WTC11 (cell line): ENCODE results near the gene ATP11B. TPM values are rescaled to one million over a fixed set of nuclear protein-coding genes. Genes with fewer than 3 reads are reported as not detected.

Source experiments
- ATAC-seq: fragments of 200-7000 bp; cut with Tn5 transposase; 2 replicates; pipeline ENCODE4 v1.10.0; 2021; ENCODE audit warnings: mild to moderate bottlenecking, moderate library complexity
- CTCF ChIA-PET: fragments of 300-600 bp; sonication (Branson Sonifier 250); formaldehyde crosslinking; loops from one replicate; lab custom pipeline; 2021; ENCODE audit warnings: antibody characterized with exemption; lab: Charles Lee
- POLR2A ChIA-PET: fragments of 350-600 bp; sonication (Branson Sonifier 250); formaldehyde crosslinking; loops from one replicate; lab custom pipeline; 2021; ENCODE audit warnings: antibody characterized with exemption; lab: Charles Lee
- DNase-seq: peaks from one replicate; pipeline ENCODE4 v3.0.0; 2021; ENCODE audit warnings: low spot score
- H3K27ac Mint-ChIP-seq: 2 replicates; pipeline ENCODE4 v1.8.0; 2021; ENCODE audit warnings: mixed read lengths
- H3K27me3 Mint-ChIP-seq: 2 replicates; pipeline ENCODE4 v1.8.0; 2021; ENCODE audit warnings: low read depth, mild to moderate bottlenecking, moderate library complexity, mixed read lengths
- H3K36me3 Mint-ChIP-seq: 2 replicates; pipeline ENCODE4 v1.8.0; 2021; ENCODE audit warnings: mixed read lengths
- H3K4me1 Mint-ChIP-seq: 2 replicates; pipeline ENCODE4 v1.8.0; 2022; ENCODE audit warnings: mixed read lengths
- H3K4me3 Mint-ChIP-seq: 2 replicates; pipeline ENCODE4 v1.8.0; 2021; ENCODE audit warnings: mild to moderate bottlenecking, moderate library complexity, mixed read lengths
- H3K9me3 Mint-ChIP-seq: 2 replicates; pipeline ENCODE4 v1.8.0; 2021; ENCODE audit warnings: mixed read lengths
- E2F4 ChIP-seq: sonication (generic); formaldehyde crosslinking; IDR thresholded peaks from 2 replicates; pipeline ENCODE4 v1.8.1; 2022; ENCODE audit warnings: low read depth, mild to moderate bottlenecking, moderate library complexity, missing genetic modification reagents, borderline replicate concordance
- EMX1 ChIP-seq: fragments of 250-450 bp; sonication (Bioruptor Pico); IDR thresholded peaks from 2 replicates; pipeline ENCODE4 v1.8.0; 2021; ENCODE audit warnings: mild to moderate bottlenecking
- FOXP4 ChIP-seq: sonication (generic); formaldehyde crosslinking; IDR thresholded peaks from 2 replicates; pipeline ENCODE4 v1.8.0; 2022; ENCODE audit warnings: mild to moderate bottlenecking, missing genetic modification reagents
- STAT6 ChIP-seq: sonication (generic); formaldehyde crosslinking; conservative IDR thresholded peaks from 2 replicates; pipeline ENCODE4 v1.8.1; 2023; ENCODE audit warnings: mild to moderate bottlenecking, low read depth, missing genetic modification reagents, moderate library complexity
- TCF7 ChIP-seq: sonication (generic); formaldehyde crosslinking; IDR thresholded peaks from 2 replicates; pipeline ENCODE4 v1.8.0; 2022; ENCODE audit warnings: mild to moderate bottlenecking, low read depth, missing genetic modification reagents, moderate library complexity
- TEAD1 ChIP-seq: sonication (generic); formaldehyde crosslinking; IDR thresholded peaks from 2 replicates; pipeline ENCODE4 v1.8.0; 2022; ENCODE audit warnings: mild to moderate bottlenecking, missing genetic modification reagents
- ZNF219 ChIP-seq: sonication (generic); formaldehyde crosslinking; IDR thresholded peaks from 2 replicates; pipeline ENCODE4 v1.8.0; 2023; ENCODE audit warnings: missing genetic modification reagents, mild to moderate bottlenecking, borderline replicate concordance
- ZNF396 ChIP-seq: fragments of 250-450 bp; sonication (Bioruptor Pico); IDR thresholded peaks from 2 replicates; pipeline ENCODE4 v1.8.0; 2021; ENCODE audit warnings: mild to moderate bottlenecking, moderate library complexity, borderline replicate concordance
- ZNF423 ChIP-seq: fragments of 250-450 bp; sonication (Bioruptor Pico); IDR thresholded peaks from 2 replicates; pipeline ENCODE4 v2.1.2; 2022; ENCODE audit warnings: mild to moderate bottlenecking, moderate library complexity
- ZNF532 ChIP-seq: fragments of 250-450 bp; sonication (Bioruptor Pico); IDR thresholded peaks from 2 replicates; pipeline ENCODE4 v1.9.0; 2021; ENCODE audit warnings: mild to moderate bottlenecking, borderline replicate concordance
- total RNA-seq: library from RNA; stranded (reverse); gene quantifications from 3 replicates; pipeline ENCODE4 v1.2.3, GENCODE V29; 2021
- TF ChIP-seq, protein P1 (sequence below): sonication (generic); formaldehyde crosslinking; IDR thresholded peaks from 2 replicates; pipeline ENCODE4 v1.8.1; 2023; ENCODE audit warnings: mild to moderate bottlenecking, missing genetic modification reagents
- TF ChIP-seq, protein P2 (sequence below): fragments of 250-450 bp; sonication (Bioruptor Pico); IDR thresholded peaks from 2 replicates; pipeline ENCODE4 v1.9.0; 2021; ENCODE audit warnings: mild to moderate bottlenecking
- TF ChIP-seq, protein P3 (sequence below): sonication (generic); formaldehyde crosslinking; conservative IDR thresholded peaks from 2 replicates; pipeline ENCODE4 v1.8.1; 2022; ENCODE audit warnings: mild to moderate bottlenecking, missing genetic modification reagents

Gene ATP11B
- total RNA-seq, 1 experiment from 2014 or later = 25.7 TPM

- Mint-ChIP-seq H3K4me1 (peaks cover 13% of the 10 kb centered on the region), H3K36me3 (peaks cover 3% of the 10 kb centered on the region; the same call in 1 of the 2 replicates), H3K27ac (no peak overlapping the region), H3K9me3 (peaks cover 4% of the 10 kb centered on the region), H3K27me3 (no peaks in the 10 kb centered on the region), H3K4me3 (no peak overlapping the region)
- CTCF ChIA-PET = no interaction called here
- TF ChIP-seq STAT6 (CRISPR knock-in tag) = no peak
- TF ChIP-seq, protein P1, sequence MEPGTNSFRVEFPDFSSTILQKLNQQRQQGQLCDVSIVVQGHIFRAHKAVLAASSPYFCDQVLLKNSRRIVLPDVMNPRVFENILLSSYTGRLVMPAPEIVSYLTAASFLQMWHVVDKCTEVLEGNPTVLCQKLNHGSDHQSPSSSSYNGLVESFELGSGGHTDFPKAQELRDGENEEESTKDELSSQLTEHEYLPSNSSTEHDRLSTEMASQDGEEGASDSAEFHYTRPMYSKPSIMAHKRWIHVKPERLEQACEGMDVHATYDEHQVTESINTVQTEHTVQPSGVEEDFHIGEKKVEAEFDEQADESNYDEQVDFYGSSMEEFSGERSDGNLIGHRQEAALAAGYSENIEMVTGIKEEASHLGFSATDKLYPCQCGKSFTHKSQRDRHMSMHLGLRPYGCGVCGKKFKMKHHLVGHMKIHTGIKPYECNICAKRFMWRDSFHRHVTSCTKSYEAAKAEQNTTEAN = no peak
- no peak for TF ChIP-seq ZNF532 (CRISPR knock-in tag)
- TF ChIP-seq FOXP4 = no peak
- TF ChIP-seq ZNF423 = no peak
- ATAC-seq = no peak
- no peak for DNase-seq
- POLR2A ChIA-PET = no interaction called here
Observed at GRCh38 chr3:182925330-182925943, 132.1 kb downstream of the ATP11B start.

DNA sequence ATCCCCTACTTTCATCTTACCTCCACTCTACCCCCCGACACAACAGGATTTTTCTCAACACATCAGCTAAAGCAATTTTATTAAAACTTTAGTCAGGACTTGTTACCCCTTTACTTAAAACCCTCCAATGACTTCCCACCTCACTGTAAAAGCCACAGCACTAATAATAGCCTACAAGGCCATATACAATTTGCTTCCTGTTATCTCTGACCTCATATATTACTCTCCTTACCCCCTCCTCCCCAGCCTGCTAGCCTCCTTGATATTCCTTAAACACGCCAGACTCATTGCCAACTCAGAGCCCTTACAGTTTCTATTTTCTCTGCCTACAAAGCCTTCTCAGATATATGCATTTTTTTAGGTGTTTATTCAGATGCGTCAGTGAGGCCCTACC lies 132.6 kb downstream of the ATP11B start:
- peaks cover 8% of the 10 kb centered on the region for H3K4me1 Mint-ChIP-seq
- no peak for ATAC-seq
- no peak overlapping the region for H3K4me3 Mint-ChIP-seq
- no peak for DNase-seq
- peaks cover 4% of the 10 kb centered on the region for H3K9me3 Mint-ChIP-seq
- CTCF ChIA-PET = no interaction called here
- 0 out of 2 replicates have a peak overlapping the region, but pooled peaks have one; percentile 28 for H3K27ac Mint-ChIP-seq
- peaks cover 3% of the 10 kb centered on the region; the same call in 1 of the 2 replicates for H3K36me3 Mint-ChIP-seq
- no peaks in the 10 kb centered on the region for H3K27me3 Mint-ChIP-seq
- POLR2A ChIA-PET = no interaction called here
- TF ChIP-seq E2F4 (CRISPR knock-in tag) (no peak), ZNF219 (no peak), ZNF396 (CRISPR knock-in tag) (no peak), STAT6 (CRISPR knock-in tag) (no peak), TCF7 (no peak), TEAD1 (CRISPR knock-in tag) (no peak), EMX1 (CRISPR knock-in tag) (no peak)
- TF ChIP-seq, protein P1 = no peak
- TF ChIP-seq, protein P2, sequence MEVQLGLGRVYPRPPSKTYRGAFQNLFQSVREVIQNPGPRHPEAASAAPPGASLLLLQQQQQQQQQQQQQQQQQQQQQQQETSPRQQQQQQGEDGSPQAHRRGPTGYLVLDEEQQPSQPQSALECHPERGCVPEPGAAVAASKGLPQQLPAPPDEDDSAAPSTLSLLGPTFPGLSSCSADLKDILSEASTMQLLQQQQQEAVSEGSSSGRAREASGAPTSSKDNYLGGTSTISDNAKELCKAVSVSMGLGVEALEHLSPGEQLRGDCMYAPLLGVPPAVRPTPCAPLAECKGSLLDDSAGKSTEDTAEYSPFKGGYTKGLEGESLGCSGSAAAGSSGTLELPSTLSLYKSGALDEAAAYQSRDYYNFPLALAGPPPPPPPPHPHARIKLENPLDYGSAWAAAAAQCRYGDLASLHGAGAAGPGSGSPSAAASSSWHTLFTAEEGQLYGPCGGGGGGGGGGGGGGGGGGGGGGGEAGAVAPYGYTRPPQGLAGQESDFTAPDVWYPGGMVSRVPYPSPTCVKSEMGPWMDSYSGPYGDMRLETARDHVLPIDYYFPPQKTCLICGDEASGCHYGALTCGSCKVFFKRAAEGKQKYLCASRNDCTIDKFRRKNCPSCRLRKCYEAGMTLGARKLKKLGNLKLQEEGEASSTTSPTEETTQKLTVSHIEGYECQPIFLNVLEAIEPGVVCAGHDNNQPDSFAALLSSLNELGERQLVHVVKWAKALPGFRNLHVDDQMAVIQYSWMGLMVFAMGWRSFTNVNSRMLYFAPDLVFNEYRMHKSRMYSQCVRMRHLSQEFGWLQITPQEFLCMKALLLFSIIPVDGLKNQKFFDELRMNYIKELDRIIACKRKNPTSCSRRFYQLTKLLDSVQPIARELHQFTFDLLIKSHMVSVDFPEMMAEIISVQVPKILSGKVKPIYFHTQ (CRISPR knock-in tag) = no peak
- TF ChIP-seq, protein P3, sequence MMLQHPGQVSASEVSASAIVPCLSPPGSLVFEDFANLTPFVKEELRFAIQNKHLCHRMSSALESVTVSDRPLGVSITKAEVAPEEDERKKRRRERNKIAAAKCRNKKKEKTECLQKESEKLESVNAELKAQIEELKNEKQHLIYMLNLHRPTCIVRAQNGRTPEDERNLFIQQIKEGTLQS = no peak
